Daoy (cell line): Measurements from ENCODE around the gene CCDC201. TPM values are rescaled to one million over a fixed set of nuclear protein-coding genes. Genes with fewer than 3 reads are reported as not detected.

ENCODE experiments used
- DNase-seq: peaks from one replicate; pipeline ENCODE4 v3.0.0-alpha.2; 2015; ENCODE audit warnings: low read depth
- total RNA-seq: library from RNA; depleted of rRNA; stranded (reverse); fragments of >200 nt; shearing (Covaris generic); gene quantifications from 2 replicates; pipeline ENCODE4 v1.2.3, GENCODE V29; 2014; rRNA removed

CCDC201 gene, protein sequence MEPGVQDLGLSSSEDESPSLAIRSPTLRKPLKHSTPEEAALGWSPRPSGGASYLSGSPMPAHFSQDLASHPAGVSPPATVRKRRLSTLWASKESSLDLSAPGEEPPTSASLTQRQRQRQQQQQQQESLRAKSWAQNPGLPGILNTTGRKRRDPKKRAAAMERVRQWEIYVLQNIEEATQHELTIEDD
- total RNA-seq, result not detected in 2 replicates

DNA sequence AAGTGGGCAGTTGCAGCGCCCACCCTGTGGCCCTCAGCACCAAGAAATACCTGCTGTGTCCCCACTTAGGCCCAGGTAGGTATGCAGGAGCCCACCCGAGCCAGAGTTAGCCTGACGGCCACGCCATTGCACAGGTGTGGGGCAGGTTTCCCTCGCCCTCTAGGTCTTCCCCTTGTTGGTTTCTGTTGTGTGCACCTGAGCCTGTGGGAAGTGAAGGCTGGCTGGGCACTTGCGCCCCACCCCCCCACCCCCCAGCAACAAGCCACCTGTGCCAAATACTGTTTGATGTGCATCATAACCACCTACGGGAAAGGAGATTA, at the start of gene CCDC201:
TSS of gene CCDC201 (minus strand) at position 48 of the 320 bp plus-strand sequence. CDS start 75 bp downstream, outside the sequence.
- DNase-seq, result no peak

DNA sequence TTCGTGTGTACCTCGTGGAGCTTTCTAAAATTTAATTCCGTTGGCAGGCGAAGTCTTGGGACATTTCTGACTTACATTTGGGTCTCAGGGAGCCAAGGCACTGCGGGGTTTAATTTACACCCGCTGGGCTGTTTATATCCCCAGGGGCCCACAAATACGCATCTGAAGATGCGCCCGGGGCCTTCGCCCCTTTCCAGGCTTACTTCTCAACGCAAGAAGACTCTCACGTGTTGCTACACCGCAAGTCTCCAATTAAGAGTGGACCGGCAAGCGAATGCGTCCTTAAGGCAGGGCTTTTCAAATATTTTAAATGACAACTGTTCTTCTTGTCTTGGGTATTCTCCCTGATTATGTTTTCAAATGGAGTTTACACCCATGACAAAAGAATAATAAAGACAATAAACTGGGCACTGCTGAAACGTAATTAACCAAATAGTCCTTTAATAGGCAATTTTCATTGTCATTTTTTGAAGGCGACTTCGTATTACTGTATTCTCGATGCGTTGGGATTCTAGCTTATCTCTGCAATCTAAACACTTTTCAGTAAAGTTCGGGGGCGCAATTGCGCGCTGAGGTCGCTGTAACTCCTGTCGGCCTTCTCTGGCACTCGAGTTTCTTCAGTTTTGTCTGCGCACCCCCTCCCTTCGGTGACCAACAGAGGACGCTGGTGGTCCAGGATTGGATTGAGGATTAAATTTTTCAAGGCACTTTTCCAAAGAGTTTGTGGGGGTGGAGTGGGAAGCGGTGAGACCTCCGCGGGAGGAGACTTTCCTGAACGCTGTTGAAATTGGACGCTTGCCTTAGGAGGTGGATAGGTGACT, 49.0 kb upstream of the CCDC201 start:
- DNase-seq, result peak; percentile 90

DNA sequence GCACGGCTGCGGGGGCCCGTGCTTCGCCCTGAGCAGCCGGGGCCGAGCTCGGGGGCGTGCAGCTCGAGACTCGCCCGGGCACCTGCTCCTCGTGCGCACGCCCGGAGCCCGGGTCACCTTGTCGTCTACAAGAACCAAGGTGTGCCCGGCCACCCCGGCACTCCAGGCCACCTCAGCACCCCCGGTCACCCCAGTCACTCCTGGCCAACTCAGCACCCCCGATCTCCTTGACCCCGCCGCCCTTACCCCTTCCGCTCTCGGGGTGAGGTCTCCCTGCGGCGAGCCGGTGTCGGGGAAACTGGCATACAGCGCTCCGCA, 48.5 kb upstream of the CCDC201 start:
- DNase-seq, result no peak

DNA sequence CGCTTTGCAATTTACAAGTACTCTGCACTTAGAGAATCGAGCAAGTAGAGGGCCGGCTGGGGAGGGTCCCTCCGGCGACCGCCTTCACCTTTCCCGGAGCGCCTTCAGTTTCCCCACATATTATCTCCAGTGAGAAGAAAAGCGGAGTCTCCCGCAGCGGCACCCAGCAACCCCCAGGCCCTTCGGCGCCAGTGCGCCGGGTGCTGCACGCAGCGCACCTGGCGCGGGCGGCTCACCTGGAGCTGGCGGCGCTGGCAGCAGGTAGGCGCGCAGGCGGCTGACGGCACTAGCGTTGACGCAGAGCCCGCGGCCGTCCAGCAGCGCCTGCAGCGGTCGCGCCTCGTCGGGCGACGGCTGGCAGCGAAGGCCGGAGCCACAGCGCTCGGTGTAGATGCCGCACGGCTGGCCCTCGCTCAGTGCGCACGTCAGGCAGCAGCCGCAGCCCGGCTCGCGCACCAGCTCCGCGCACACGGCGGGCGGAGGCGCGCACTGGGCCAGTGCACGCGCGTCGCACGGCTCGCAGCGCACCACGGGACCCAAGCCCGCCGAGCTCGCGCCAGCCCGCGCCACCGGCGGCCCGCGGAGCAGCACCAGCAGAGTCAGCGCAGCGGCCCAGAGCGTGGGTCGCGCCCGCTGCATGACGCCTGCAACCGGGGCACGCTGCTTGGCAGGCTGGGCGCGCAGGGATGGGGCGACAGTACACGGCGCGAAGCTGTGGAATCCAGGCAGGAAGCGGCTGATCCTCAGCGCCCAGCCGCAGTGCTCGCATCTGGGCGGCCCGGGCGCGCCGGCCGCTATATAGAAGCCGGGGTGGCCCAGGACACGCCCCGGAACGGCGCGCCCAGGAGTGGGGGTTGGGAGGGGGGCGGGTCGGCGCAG, 47.9 kb upstream of the CCDC201 start, which contains the start of gene IGFBP3:
TSS of gene IGFBP3 (minus strand) at position 771 of the 879 bp plus-strand sequence. CDS start at position 639, 132 bp downstream.
- peak; percentile 87 for DNase-seq

DNA sequence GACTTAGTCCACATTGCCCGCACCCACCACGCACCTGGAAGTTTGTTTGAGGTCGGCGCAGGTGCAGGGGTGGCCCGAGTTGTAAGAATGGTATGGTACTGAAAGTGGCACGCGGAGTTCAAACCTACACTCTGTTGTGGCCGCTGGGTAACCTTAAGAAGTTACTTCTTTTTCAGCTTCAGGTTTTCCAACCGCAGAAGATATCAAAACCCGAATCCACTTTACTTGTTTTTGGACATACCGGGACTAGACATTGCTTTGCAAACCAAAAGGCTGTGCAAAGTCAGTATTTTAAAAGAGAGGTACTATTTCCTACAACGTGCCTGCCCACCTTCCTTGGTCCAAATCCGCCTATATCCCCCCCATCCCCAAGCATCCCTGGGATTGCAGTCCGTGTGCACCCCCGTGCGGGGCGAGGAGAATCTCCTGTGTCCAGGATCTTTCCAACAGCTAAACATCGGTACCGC, 47.1 kb upstream of the CCDC201 start:
- DNase-seq, result no peak

DNA sequence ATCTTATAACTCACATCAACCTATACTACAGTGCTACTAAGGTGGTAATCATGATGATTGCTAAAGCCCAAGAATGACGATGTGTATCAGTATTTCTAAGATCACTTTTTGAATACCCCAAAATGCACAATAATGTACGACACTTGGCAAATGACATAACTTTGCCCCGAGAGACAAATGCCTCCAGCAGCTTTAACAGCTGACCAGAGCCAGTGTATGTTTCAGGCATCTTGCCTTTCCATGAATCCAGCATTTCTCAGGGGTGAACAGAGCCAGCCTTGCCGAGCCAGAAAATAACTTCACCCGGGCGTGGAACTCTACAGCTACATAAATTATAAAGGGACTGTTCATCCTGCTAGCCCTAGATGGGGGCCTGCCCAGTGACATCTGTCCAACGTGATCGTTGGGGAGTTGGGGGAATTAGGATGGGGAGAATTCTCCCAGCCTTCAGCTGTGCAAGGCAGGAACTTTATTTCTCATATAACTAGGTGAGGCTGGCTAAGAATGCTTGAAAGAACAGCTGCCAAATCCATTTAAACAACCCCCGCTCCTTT, 46.4 kb upstream of the CCDC201 start:
- DNase-seq, result no peak

DNA sequence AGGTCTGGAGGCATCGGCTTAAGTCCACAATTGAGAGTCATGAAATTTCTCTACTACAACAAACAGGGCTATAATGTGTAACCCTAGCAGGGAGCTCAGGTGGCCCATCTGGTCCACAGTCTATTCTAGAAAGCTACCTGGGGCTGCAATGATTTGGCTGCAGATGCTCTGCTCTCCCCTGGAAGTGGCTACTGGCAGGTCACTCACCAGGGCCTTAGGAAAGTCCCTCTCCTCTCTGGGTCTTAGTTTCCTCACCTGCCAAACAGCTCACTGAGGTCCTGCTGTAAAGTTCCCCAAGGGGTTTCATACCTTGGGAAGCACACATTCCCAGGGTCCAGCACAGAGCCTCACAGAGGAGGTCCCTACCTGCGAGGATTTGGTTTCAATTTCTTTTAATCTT, 45.7 kb upstream of the CCDC201 start:
- no peak for DNase-seq

DNA sequence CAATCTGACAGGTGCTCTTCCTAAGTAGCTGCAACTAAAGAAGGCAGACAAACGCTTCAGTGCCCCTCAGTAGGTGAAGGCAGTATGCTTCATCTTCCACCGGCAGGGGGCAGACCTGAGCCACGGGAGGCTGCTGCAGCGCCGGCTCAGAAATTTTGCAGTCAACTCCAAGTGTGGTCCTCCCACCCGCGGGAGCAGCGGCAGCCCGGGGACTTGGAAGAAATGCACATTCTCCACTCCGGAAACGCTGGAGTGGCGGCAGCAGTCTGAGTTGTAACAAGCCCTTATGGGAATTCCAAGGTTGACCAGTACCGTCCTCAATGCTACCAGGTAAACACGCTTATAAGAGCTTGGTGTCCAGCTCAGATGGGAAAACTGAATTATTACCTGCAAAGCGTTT, 44.8 kb upstream of the CCDC201 start:
- peak; percentile 86 for DNase-seq

DNA sequence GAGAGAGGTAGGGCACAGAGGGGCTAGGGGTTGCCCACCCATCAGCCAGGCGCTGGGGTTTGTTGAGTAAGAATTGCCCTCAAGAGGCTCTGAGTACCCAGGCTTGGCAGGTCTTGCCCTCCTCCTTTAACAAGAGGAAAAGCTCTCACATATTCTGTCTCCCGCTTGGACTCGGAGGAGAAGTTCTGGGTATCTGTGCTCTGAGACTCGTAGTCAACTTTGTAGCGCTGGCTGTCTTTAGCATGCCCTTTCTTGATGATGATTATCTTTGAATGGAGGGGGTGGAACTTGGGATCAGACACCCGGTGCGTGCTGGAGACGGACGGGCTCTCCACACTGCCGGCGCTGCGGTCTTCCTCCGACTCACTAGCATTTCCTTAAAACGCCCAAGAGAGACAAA, 44.2 kb upstream of the CCDC201 start:
- no peak for DNase-seq

DNA sequence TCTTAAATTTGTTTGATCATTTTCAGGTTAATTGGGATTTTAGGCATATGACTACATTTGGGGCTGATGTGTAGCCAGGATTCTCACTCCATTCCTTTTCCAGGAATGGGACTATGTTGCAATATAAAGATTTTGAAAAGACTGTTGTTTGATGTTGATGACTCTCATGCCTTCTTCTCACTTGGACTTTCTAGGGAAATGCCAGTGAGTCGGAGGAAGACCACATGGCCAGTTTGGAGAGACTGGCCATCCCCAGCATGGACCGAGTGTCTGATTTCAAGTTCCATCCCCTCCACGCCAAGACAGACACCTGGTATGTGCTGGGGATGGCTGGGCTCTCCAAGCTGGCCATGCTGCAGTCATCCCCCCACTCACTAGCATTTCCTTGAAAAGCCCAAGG, 42.7 kb upstream of the CCDC201 start:
- DNase-seq, result no peak

DNA sequence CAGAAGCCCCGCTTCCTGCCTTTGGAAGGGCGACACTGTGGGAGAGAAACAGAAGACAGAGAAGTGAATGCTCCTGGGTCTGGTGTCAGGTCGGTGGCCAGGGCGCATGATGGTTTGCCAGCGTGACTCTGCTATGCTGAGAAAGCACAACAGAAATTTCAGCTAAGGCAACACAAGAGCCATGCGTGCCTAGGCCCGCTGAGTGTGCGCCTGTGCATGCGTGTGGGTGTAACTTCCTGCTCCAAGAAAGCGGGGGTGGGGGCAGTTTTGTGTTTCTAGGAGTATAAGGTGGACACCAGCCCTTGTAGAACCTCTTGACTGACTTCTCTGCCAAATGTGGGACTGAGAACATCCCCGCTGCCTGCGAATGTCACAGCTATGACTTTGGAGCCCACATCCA, 42.0 kb upstream of the CCDC201 start:
- no peak for DNase-seq

DNA sequence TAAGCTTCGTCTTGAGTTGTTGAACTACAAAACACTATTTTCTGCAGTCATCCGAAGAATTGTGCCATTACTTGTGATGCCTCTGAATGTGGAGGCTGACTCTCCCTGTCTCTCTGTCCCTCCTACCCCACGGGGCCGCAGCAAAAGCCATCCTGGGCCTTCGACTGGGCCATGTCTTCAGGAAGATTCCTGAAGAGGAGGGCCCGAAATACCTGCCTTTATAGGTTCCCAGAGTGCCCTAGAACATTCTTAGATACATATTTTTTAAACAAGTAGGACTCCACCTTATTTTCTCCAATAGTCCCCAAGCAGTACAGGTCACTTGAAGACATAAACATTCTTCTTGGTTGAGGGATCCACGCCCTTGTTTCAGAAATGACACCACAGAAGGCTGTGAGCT, 40.1 kb upstream of the CCDC201 start:
- no peak for DNase-seq

DNA sequence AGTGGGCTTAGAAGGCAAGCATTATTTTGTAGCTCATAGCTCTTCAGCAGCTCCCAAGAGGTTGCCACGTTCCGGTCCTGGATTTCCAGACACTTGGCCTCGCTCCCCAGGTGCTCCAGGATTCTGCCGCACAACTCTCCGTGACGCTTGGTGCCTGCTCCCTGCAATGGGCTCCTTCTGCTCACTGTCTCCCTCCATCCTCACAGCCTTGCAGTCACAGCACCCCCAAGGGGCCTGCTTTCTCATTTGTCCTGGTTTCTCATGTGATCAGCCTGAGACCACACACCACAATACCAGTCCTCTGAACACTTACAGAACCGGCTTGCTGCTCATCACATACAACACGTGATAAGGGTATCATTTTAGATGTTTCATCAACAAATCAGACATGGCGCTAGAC, 38.4 kb upstream of the CCDC201 start:
- DNase-seq, result no peak

DNA sequence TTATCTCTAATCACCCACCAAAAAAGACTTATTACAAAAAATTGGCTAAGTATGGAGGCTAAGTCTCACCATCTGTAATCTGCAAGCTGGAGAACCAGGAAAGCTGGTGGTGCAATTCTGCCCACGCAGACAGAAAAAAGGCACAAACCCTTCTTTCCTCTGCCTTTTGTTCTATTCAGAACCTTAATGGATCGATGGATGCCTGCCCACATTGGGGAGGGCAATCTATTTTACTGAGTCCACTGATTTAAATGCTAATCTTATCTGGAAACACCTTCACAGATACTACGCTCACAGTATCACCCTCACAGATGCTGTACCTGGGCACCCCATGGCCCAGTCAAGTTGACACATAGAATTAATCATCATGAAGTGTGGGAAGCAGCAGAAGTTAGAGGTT, 38.0 kb upstream of the CCDC201 start:
- no peak for DNase-seq

DNA sequence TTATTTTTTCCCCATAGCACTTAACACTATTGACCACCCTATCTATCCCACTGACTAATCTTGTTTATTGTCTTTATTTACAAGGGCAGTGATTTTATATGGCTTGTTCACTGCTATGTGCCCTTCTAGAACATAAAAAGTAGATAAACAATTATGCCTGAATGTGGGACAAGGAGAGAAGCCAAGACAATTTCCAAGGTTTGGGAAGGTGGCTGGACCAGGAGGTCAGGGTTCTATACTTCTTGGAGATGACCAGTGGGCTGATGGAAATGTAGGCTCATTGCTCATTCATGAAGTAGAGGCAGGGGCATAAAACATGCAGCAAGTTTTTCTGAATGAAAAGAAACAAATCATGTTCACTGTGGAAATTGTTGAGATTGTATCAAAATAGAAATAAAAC, 36.7 kb upstream of the CCDC201 start:
- DNase-seq, result no peak

DNA sequence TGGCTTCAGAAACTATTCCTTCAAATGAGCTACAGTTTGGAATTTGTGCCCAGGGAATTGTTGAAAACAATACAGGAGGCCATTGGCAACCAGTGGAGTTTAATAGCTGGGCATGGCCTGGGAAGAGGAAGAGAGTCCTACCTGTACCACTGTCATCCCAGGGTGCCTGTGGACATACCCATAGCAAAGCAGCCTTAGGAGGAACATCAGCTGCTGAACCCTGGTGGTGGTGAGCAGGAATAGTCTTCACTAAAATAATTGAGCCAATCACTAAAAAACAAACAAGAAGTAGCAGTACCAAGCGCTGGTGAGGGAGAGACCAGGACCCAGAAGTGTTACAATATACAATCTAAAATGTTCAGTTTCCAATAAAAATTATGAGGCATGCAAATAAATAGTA, 29.9 kb upstream of the CCDC201 start:
- no peak for DNase-seq

DNA sequence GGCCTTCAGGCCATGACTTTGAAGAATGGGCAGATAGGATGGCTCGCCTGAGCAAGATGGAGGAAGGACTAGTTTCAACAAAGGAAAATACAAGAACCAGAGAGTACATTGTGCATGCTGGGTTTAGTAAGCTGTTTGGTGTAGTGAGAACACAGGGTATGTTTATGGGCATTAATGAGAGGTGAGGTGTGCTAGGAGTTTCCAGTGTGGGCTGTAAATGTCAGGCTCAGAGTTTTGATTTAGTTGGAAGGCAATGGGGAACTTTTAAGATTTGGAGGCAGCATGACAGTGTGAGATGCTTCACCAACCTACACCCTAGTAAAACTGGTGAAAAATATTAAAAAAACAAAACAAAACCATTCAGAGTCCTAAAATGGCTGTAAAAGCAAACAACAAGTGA, 28.7 kb upstream of the CCDC201 start:
- no peak for DNase-seq

DNA sequence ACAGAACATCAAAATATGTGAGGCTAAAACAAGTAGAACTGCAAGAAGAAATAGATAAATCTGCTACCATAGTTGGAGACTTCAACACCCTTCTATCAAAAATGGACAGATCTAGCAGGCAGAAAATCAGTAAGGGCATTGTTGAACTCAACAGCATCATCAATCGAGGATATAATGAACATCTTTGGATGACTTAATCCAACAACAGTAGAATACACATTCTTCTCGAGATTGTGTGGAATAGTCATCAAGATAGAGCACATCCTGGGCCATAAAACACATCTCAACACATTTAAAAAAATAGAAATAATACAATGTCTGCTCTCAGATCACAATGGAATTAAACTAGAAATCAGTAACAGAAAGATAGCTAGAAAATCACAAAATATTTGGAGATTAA, 25.3 kb upstream of the CCDC201 start:
- DNase-seq, result no peak

DNA sequence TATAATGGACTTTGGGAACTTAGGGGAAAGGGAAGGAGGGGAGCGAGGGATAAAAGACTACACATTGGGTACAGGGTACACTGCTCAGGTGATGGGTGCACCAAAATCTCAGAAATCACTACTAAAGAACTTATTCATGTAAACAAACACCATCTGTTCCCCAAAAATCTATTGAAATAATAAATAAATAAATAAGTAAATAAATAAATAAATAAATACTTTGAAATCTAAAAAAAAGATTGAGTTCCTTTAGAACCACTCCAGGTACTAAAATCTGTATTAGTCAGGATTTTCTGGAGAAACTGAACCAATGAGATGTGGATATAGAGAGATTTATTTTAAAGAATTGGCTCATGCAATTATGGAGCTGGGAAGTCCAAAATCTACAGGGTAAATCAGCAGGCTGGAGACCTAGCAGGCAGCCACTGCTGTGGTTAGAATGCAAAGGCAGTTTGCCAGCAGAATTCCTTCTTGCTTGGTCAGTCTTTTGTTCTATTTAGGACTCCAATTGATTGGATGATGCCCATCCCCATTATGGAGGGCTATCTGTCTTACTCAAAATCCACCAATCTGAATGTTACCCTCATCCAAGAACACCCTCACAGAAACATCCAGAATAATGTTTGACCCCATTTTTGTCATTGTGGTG, 24.3 kb upstream of the CCDC201 start:
- peak; percentile 79 for DNase-seq

DNA sequence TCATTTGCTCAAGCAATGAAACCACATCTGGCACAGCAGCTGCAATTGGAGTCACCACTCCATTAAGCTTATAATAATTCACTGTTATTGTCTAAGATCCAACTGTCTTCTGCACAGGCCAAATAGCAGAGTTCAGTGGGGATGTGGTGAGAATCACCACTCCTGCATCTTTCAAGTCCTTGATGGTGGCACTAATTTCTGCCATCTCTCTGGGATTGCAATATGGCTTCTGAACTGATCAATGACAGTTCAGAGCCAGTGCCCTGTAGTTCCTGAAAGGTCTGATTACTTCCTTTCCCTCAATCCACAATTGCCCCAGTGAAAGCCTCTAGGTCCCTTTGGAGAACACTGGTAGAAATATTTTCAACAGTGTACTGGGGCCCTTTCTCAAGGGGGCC, 21.8 kb upstream of the CCDC201 start:
- DNase-seq, result no peak

DNA sequence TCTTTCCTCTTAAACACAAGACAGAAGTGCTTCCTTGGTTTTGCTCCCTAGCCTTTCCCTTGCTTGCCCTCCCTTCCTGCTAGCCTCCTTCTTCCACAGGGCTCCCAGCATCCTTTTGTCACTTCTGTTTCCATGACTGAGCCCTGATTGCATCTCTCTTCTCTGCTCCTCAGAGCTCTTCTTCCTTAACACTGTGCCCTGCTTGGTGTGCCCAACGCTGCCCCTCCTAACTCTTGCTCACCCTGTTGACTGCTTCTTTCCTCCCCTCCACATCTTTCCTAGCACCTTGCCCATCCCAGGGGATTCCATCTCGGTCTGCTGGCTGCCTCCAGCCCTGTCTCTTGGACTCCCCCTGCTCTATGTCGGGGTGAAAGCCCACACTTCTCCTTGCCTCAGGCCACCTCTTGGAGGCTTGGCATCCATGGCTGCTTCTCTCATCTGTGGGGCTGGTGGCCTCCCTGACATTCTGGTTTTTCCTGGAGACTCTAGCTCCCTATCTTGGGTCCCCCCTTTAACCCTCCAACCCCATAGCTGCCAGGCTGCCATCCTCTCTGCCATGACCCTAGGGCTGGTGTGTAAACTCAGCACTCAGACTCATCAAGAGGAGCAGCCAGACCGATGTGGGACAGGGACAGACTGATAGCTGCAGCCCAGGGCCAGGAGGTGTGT, 21.2 kb upstream of the CCDC201 start:
- no peak for DNase-seq
